ENCODE data around the gene TMPRSS6. TPM values are rescaled to one million over a fixed set of nuclear protein-coding genes. Genes with fewer than 3 reads are reported as not detected.

Gene TMPRSS6
- polyA plus RNA-seq, 3 donors, result not detected

- H3K4me3 ChIP-seq (replicated peaks in 1 of 3; ENCODE audit: low read depth in 2 of 3, low read length in 3 of 3), result no peak overlapping the region
- WGBS (ENCODE audit: insufficient coverage), result 100% methylated on average over 8 of the region's 12 CpGs
- peaks cover 3 to 9% of the 10 kb centered on the region in 2 donors for H3K4me1 ChIP-seq (ENCODE audit: control insufficient read depth in 1 of 2, insufficient read depth in 2 of 2, low read length in 2 of 2)
- Mint-ChIP-seq H3K27me3 (ENCODE audit: low read depth in 3 of 3) (peaks cover 0 to 7% (median 4%) of the 10 kb centered on the region in 3 donors), H3K27ac (peak overlapping the region in 1 of 7 donors; percentile 43), H3K4me3 (no peak overlapping the region), H3K9me3 (no peaks in the 10 kb centered on the region), H3K4me1 (peaks cover 10% of the 10 kb centered on the region), H3K36me3 (peaks cover 47 to 54% of the 10 kb centered on the region in 2 donors)
- H3K27me3 ChIP-seq (ENCODE audit: control insufficient read depth in 2 of 2, insufficient read depth in 2 of 2, low read length in 2 of 2), result no peaks in the 10 kb centered on the region
- no peak for TF ChIP-seq CTCF (IDR thresholded peaks at IDR 0.05)
- no peak for DNase-seq
- H3K9ac ChIP-seq (ENCODE audit: insufficient read depth, low read length, poor library complexity, severe bottlenecking), result no peak overlapping the region
- peaks cover 27 to 62% of the 10 kb centered on the region in 2 donors for H3K36me3 ChIP-seq (replicated peaks in 1 of 2; ENCODE audit: control insufficient read depth in 1 of 2, insufficient read depth in 2 of 2, low read length in 2 of 2)
- H3K9me3 ChIP-seq (replicated peaks in 1 of 2; ENCODE audit: control insufficient read depth in 1 of 2, insufficient read depth in 1 of 2, low read length in 2 of 2), result no peaks in the 10 kb centered on the region
- peaks cover under 1% of the 10 kb centered on the region for H4K20me1 ChIP-seq (ENCODE audit: insufficient read depth, low read length)
- intact Hi-C loops (cut with micrococcal nuclease), result no loop called here
- no peaks in the 10 kb centered on the region for H3K79me2 ChIP-seq (ENCODE audit: insufficient read depth, low read length)
- no peak overlapping the region for H3K27ac ChIP-seq (ENCODE audit: low read depth in 1 of 2, low read length in 2 of 2)
- no peak overlapping the region for H3K4me2 ChIP-seq (replicated peaks; ENCODE audit: extremely low read depth, low read length, poor library complexity, severe bottlenecking)
- H2AFZ ChIP-seq (ENCODE audit: insufficient read depth, low read depth, low read length, poor library complexity, severe bottlenecking), result no peak overlapping the region
Observed at GRCh38 chr22:37057796-37058510, 51.6 kb downstream of the TMPRSS6 start.

GRCh38 chr22:37057226-37057625 lies 52.3 kb downstream of the TMPRSS6 start:
- Histone ChIP-seq H3K4me3 (replicated peaks in 1 of 3; ENCODE audit: low read depth in 2 of 3, low read length in 3 of 3) (no peak overlapping the region), H3K27me3 (ENCODE audit: control insufficient read depth in 2 of 2, insufficient read depth in 2 of 2, low read length in 2 of 2) (no peaks in the 10 kb centered on the region), H3K9me3 (replicated peaks in 1 of 2; ENCODE audit: control insufficient read depth in 1 of 2, insufficient read depth in 1 of 2, low read length in 2 of 2) (no peaks in the 10 kb centered on the region), H3K9ac (ENCODE audit: insufficient read depth, low read length, poor library complexity, severe bottlenecking) (no peak overlapping the region), H4K20me1 (ENCODE audit: insufficient read depth, low read length) (peaks cover 4% of the 10 kb centered on the region), H3K27ac (ENCODE audit: low read depth in 1 of 2, low read length in 2 of 2) (no peak overlapping the region), H3K4me1 (ENCODE audit: control insufficient read depth in 1 of 2, insufficient read depth in 2 of 2, low read length in 2 of 2) (peaks cover 8 to 16% of the 10 kb centered on the region in 2 donors), H2AFZ (ENCODE audit: insufficient read depth, low read depth, low read length, poor library complexity, severe bottlenecking) (no peak overlapping the region), H3K36me3 (replicated peaks in 1 of 2; ENCODE audit: control insufficient read depth in 1 of 2, insufficient read depth in 2 of 2, low read length in 2 of 2) (peaks cover 27 to 62% of the 10 kb centered on the region in 2 donors), H3K4me2 (replicated peaks; ENCODE audit: extremely low read depth, low read length, poor library complexity, severe bottlenecking) (no peak overlapping the region), H3K79me2 (ENCODE audit: insufficient read depth, low read length) (no peaks in the 10 kb centered on the region)
- no peaks in the 10 kb centered on the region for H3K9me3 Mint-ChIP-seq
- TF ChIP-seq CTCF (IDR thresholded peaks at IDR 0.05), result no peak
- no peak overlapping the region for H3K4me3 Mint-ChIP-seq
- WGBS (ENCODE audit: insufficient coverage), result 88% methylated on average over 9 of the region's 9 CpGs
- DNase-seq, result no peak
- intact Hi-C loops (cut with micrococcal nuclease), result no loop called here
- H3K36me3 Mint-ChIP-seq, result peaks cover 47 to 54% of the 10 kb centered on the region in 2 donors
- H3K27me3 Mint-ChIP-seq (ENCODE audit: low read depth in 3 of 3), result peaks cover 2 to 12% (median 2%) of the 10 kb centered on the region in 3 donors
- no peak overlapping the region for H3K27ac Mint-ChIP-seq
- peaks cover 17% of the 10 kb centered on the region for H3K4me1 Mint-ChIP-seq

All from CD14-positive monocyte (primary cell).